Skin of body (tissue), 2 donors: Measurements from ENCODE around the gene PRR9. TPM values are rescaled to one million over a fixed set of nuclear protein-coding genes. Genes with fewer than 3 reads are reported as not detected.

Source experiments
- DNase-seq: peaks from one replicate; lab custom pipeline; 2025; lab: John Stamatoyannopoulos, UW
- total RNA-seq: library from RNA; depleted of rRNA; stranded (reverse); fragments of >200 nt; gene quantifications from one replicate; pipeline ENCODE4 v1.2.3, GENCODE V29; 2014

The PRR9 gene
- total RNA-seq, 1 donor from 2014 or later = 187 TPM

GRCh38 chr1:153262462-153263157, 45.2 kb downstream of the PRR9 start:
- DNase-seq = no peak

- no peak for DNase-seq
Measured at GRCh38 chr1:153265457-153265856, 48.1 kb downstream of the PRR9 start.

Other genes with a start within 250 kb of the PRR9 start
- gene SPRR4, start 246.9 kb upstream of the PRR9 start, total RNA-seq = 17.7 TPM
- 6.1 TPM for gene SPRR1A, start 233.5 kb upstream of the PRR9 start, total RNA-seq
- 0.69 TPM for gene SPRR3, start 215.8 kb upstream of the PRR9 start, total RNA-seq
- gene SPRR1B, start 186.4 kb upstream of the PRR9 start, total RNA-seq = 22.3 TPM
- 11.3 TPM for gene SPRR2D, start 176.5 kb upstream of the PRR9 start, total RNA-seq
- gene SPRR2A, start 160.1 kb upstream of the PRR9 start, total RNA-seq = 1.6 TPM
- gene SPRR2B, start 146.0 kb upstream of the PRR9 start, total RNA-seq = not detected
- gene SPRR2E, start 123.1 kb upstream of the PRR9 start, total RNA-seq = 16.7 TPM
- not detected for gene SPRR2F, start 104.1 kb upstream of the PRR9 start, total RNA-seq
- gene SPRR2G, start 66.7 kb upstream of the PRR9 start, total RNA-seq = 13.6 TPM
- not detected for gene LELP1, start 14.2 kb upstream of the PRR9 start, total RNA-seq
- gene LORICRIN, start 42.1 kb downstream of the PRR9 start, total RNA-seq = 39.6 TPM
- 4.4 TPM for gene PGLYRP3, start 95.4 kb downstream of the PRR9 start, total RNA-seq
- gene PGLYRP4, start 131.3 kb downstream of the PRR9 start, total RNA-seq = 4.3 TPM
- 1,024 TPM for gene S100A9, start 140.3 kb downstream of the PRR9 start, total RNA-seq
- 63.8 TPM for gene S100A12, start 158.0 kb downstream of the PRR9 start, total RNA-seq
- 337 TPM for gene S100A8, start 173.5 kb downstream of the PRR9 start, total RNA-seq
- 0.30 TPM for gene S100A7A, start 198.9 kb downstream of the PRR9 start, total RNA-seq
- 130 TPM for gene S100A7, start 243.1 kb downstream of the PRR9 start, total RNA-seq